GM13976 (cell line): ENCODE measurements around the gene TFAP2E.

ENCODE experiments used
- DNase-seq: peaks from one replicate; pipeline ENCODE4 v3.0.0; 2012; ENCODE audit warnings: low spot score
- CTCF ChIP-seq: IDR thresholded peaks from 2 replicates; pipeline ENCODE4 v1.5.1; 2012; ENCODE audit warnings: borderline replicate concordance, mild to moderate bottlenecking; ENCODE audit not compliant: insufficient read depth; ENCODE audit errors: extremely low read depth, missing control alignments, control extremely low read depth
- in situ Hi-C: fragments of 300-500 bp; cut with MboI; formaldehyde crosslinking; loops from one replicate; pipeline ENCODE4 v1.12.0; 2022; ENCODE audit warnings: low sequenced_read_pairs, mixed read lengths, inconsistent platforms; ENCODE audit not compliant: unreplicated experiment

TFAP2E gene

GRCh38 chr1:35564884-35565741 lies 8.0 kb upstream of the TFAP2E start:
- no peak for DNase-seq
- TF ChIP-seq CTCF, result no peak
- in situ Hi-C loops, result loop anchor here (5.0 kb wide), 2 partner anchors 108 to 152 kb away; partner anchors contain the start of gene C1orf216

DNA sequence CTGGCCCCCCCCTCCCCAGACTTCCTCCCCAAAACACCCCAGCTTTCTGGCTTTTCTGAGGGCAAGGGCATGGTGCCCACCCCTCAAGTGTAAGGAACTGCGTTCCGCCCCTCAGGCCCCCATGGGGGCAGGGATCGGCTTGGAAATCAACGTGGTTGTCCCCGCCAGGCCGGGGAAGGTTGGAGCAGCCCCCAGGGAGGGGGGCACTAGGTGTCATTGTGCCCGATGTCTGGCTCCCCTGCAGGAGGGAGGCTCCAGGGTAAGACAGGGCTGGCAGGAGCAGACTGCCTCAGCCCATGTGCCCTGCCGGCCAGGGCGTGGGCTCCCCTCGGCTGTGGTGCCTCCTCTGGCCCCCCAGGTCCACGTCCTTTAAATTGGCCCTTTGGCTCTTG lies 7.4 kb upstream of the TFAP2E start:
- in situ Hi-C loops, result loop anchor here (5.0 kb wide), 1 partner anchor 152 kb away; the partner anchor contains the start of gene C1orf216
- no peak for DNase-seq
- TF ChIP-seq CTCF, result no peak

DNA sequence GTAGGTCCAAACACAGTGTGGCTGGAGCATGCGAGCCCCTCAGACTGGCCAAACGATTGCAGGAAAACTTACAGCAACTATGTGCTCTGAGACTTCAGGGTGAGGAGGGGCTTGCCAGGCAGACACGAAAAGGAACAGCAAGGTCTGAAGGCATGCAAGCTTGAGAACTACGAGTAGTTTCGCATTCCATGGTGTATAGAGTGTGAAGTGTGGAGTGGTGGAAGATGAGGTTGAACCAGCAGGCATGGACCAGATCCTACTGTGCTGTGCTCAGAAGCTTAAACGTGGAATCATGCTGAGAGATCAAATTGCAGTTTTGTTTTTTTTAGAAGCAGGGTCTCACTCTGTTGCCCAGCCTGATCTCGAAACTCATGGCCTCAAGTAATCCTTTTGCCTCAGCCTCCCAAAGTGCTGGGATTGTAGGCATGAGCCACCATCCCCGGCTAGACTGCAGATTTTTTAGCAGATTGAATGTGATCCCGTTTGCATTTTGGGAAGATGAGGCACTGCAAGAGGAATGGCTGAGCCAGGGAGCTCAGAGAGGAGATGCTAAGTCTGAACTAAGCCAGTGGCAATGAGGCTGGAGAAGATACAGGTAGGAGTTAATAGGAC lies 5.1 kb upstream of the TFAP2E start:
- DNase-seq, result no peak
- TF ChIP-seq CTCF, result no peak
- in situ Hi-C loops, result loop anchor here (5.0 kb wide), 1 partner anchor 149 kb away; the partner anchor contains the start of gene C1orf216

GRCh38 chr1:35568975-35569395 lies 4.1 kb upstream of the TFAP2E start:
- TF ChIP-seq CTCF, result peak; percentile 81
- in situ Hi-C loops, result loop anchor here (5.0 kb wide), 1 partner anchor 148 kb away; the partner anchor contains the start of gene C1orf216
- DNase-seq, result peak; percentile 83

GRCh38 chr1:35569936-35570335 lies 3.2 kb upstream of the TFAP2E start:
- no peak for DNase-seq
- in situ Hi-C loops, result loop anchor here (5.0 kb wide), 1 partner anchor 147 kb away; the partner anchor contains the start of gene C1orf216
- TF ChIP-seq CTCF, result no peak

DNA sequence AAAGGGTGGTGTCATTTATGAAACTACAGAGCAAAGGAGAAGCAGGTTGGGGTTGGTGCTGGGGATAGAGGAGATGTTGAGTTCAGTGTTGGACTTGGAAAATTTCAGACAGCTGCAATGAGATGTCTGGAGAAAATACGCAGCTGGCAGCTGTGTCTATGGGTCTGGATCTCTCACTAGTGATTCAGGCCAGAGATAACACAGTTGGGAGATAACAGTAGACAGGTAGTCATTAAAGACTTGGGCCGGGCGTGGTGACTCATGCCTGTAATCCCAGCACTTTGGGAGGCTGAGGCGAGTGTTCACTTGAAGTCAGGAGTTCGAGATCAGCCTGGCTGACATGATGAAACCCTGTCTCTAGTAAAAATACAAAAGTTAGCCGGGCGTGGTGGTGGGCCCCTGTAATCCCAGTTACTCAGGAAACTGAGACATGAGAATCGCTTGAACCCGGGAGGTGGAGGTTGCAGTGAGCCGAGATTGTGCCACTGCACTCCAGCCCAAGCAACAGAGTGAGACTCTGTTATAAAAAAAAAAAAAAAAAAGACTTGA lies 2.5 kb upstream of the TFAP2E start:
- no peak for DNase-seq
- in situ Hi-C loops, result no loop called here
- no peak for TF ChIP-seq CTCF
